Measurements from ENCODE around the gene PRAME.

Gene PRAME

GRCh38 chr22:22536916-22537315, 22.1 kb downstream of the PRAME start:
- H3K79me2 ChIP-seq (ENCODE audit: insufficient read depth, low read length): no peaks in the 10 kb centered on the region
- H3K27me3 ChIP-seq (ENCODE audit: low read length): no peaks in the 10 kb centered on the region
- H3K9ac ChIP-seq (ENCODE audit: low read length): no peak overlapping the region
- TF ChIP-seq CTCF (IDR thresholded peaks at IDR 0.05; ENCODE audit: insufficient read depth, low read length, poor library complexity, severe bottlenecking) (no peak), EZH2phosphoT487 (conservative IDR thresholded peaks at IDR 0.05; ENCODE audit: low read length) (no peak)
- no peak overlapping the region for H3K4me3 ChIP-seq (ENCODE audit: insufficient read depth, low read length, poor library complexity, severe bottlenecking)
- no peak overlapping the region for H2AFZ ChIP-seq (ENCODE audit: low read depth, low read length, severe bottlenecking)
- H4K20me1 ChIP-seq (ENCODE audit: low read depth, low read length): no peaks in the 10 kb centered on the region
- no peaks in the 10 kb centered on the region for H3F3A ChIP-seq (ENCODE audit: insufficient read depth)
- no peak overlapping the region for H3K27ac ChIP-seq (ENCODE audit: low read depth, low read length)
- no peaks in the 10 kb centered on the region for H3K36me3 ChIP-seq (ENCODE audit: low read length)
- no peaks in the 10 kb centered on the region for H3K9me3 ChIP-seq (ENCODE audit: insufficient read depth, low read length)
- no peak overlapping the region for H3K4me2 ChIP-seq (ENCODE audit: low read depth, low read length, poor library complexity, severe bottlenecking)
- H3K9me2 ChIP-seq (replicated peaks; ENCODE audit: insufficient read depth, low read length): no peaks in the 10 kb centered on the region

GRCh38 chr22:22536515-22536914, 22.6 kb downstream of the PRAME start:
- H3K4me3 ChIP-seq (ENCODE audit: insufficient read depth, low read length, poor library complexity, severe bottlenecking): no peak overlapping the region
- H3K27ac ChIP-seq (ENCODE audit: low read depth, low read length): no peak overlapping the region
- no peaks in the 10 kb centered on the region for H4K20me1 ChIP-seq (ENCODE audit: low read depth, low read length)
- no peak for TF ChIP-seq EZH2phosphoT487 (conservative IDR thresholded peaks at IDR 0.05; ENCODE audit: low read length)
- no peak for TF ChIP-seq CTCF (IDR thresholded peaks at IDR 0.05; ENCODE audit: insufficient read depth, low read length, poor library complexity, severe bottlenecking)
- H3K9me3 ChIP-seq (ENCODE audit: insufficient read depth, low read length): no peaks in the 10 kb centered on the region
- H3K4me2 ChIP-seq (ENCODE audit: low read depth, low read length, poor library complexity, severe bottlenecking): no peak overlapping the region
- no peaks in the 10 kb centered on the region for H3F3A ChIP-seq (ENCODE audit: insufficient read depth)
- H3K9me2 ChIP-seq (replicated peaks; ENCODE audit: insufficient read depth, low read length): no peaks in the 10 kb centered on the region
- H3K79me2 ChIP-seq (ENCODE audit: insufficient read depth, low read length): no peaks in the 10 kb centered on the region
- no peaks in the 10 kb centered on the region for H3K36me3 ChIP-seq (ENCODE audit: low read length)
- H3K27me3 ChIP-seq (ENCODE audit: low read length): no peaks in the 10 kb centered on the region
- no peak overlapping the region for H3K9ac ChIP-seq (ENCODE audit: low read length)
- H2AFZ ChIP-seq (ENCODE audit: low read depth, low read length, severe bottlenecking): no peak overlapping the region

GRCh38 chr22:22535662-22536061, 23.4 kb downstream of the PRAME start:
- Histone ChIP-seq H3K4me3 (ENCODE audit: insufficient read depth, low read length, poor library complexity, severe bottlenecking) (no peak overlapping the region), H3K9ac (ENCODE audit: low read length) (no peak overlapping the region), H3K27me3 (ENCODE audit: low read length) (no peaks in the 10 kb centered on the region), H3K36me3 (ENCODE audit: low read length) (no peaks in the 10 kb centered on the region), H3K9me2 (replicated peaks; ENCODE audit: insufficient read depth, low read length) (no peaks in the 10 kb centered on the region), H3F3A (ENCODE audit: insufficient read depth) (no peaks in the 10 kb centered on the region), H2AFZ (ENCODE audit: low read depth, low read length, severe bottlenecking) (no peak overlapping the region), H4K20me1 (ENCODE audit: low read depth, low read length) (no peaks in the 10 kb centered on the region), H3K27ac (ENCODE audit: low read depth, low read length) (no peak overlapping the region), H3K4me2 (ENCODE audit: low read depth, low read length, poor library complexity, severe bottlenecking) (no peak overlapping the region), H3K9me3 (ENCODE audit: insufficient read depth, low read length) (no peaks in the 10 kb centered on the region), H3K79me2 (ENCODE audit: insufficient read depth, low read length) (no peaks in the 10 kb centered on the region)
- TF ChIP-seq EZH2phosphoT487 (conservative IDR thresholded peaks at IDR 0.05; ENCODE audit: low read length) (no peak), CTCF (IDR thresholded peaks at IDR 0.05; ENCODE audit: insufficient read depth, low read length, poor library complexity, severe bottlenecking) (no peak)
